HepG2 (cell line): ENCODE data around the gene C16orf87.

Experiments used
- ARNTL ChIP-seq: sonication (generic); formaldehyde crosslinking; IDR thresholded peaks from 2 replicates; pipeline ENCODE4 v1.4.0; 2020; ENCODE audit warnings: mild to moderate bottlenecking, missing genetic modification reagents
- ATF2 ChIP-seq: sonication (generic); formaldehyde crosslinking; IDR thresholded peaks from 2 replicates; pipeline ENCODE4 v1.4.0; 2020; ENCODE audit warnings: missing genetic modification reagents
- BCL6 ChIP-seq: IDR thresholded peaks from 2 replicates; pipeline ENCODE4 v1.6.1; 2016; ENCODE audit warnings: missing genetic modification reagents, missing compliant biosample characterization
- EEA1 ChIP-seq: sonication (generic); formaldehyde crosslinking; IDR thresholded peaks from 2 replicates; pipeline ENCODE4 v1.5.1; 2020; ENCODE audit warnings: mild to moderate bottlenecking, missing genetic modification reagents, borderline replicate concordance
- EP300 ChIP-seq, 3 experiments: sonication (generic) in 1 of 3; formaldehyde crosslinking in 1 of 3; IDR thresholded peaks; 2 replicates each; pipeline versions ENCODE4 v1.5.1 to v1.6.1; 2011 to 2020; ENCODE audit warnings: low read depth in 2 of 3, low read length in 2 of 3, borderline replicate concordance in 1 of 3, improper control_type of control experiment in 1 of 3, mild to moderate bottlenecking in 1 of 3, missing genetic modification reagents in 1 of 3, moderate library complexity in 1 of 3
- HCFC1 ChIP-seq: fragments of 150-350 bp; IDR thresholded peaks from 2 replicates; pipeline ENCODE4 v1.6.1; 2014; ENCODE audit warnings: low read depth, low read length
- HNF1B ChIP-seq: sonication (generic); formaldehyde crosslinking; IDR thresholded peaks from 2 replicates; pipeline ENCODE4 v1.5.1; 2020; ENCODE audit warnings: mild to moderate bottlenecking, moderate library complexity, missing genetic modification reagents
- JUNB ChIP-seq: sonication (generic); formaldehyde crosslinking; IDR thresholded peaks from 2 replicates; pipeline ENCODE4 v1.8.0; 2022; ENCODE audit warnings: missing genetic modification reagents, mild to moderate bottlenecking, borderline replicate concordance
- MYC ChIP-seq: sonication (generic); formaldehyde crosslinking; IDR thresholded peaks from 2 replicates; pipeline ENCODE4 v1.9.0; 2021; ENCODE audit warnings: missing genetic modification reagents, borderline replicate concordance
- TCF7L2 ChIP-seq: IDR thresholded peaks from 2 replicates; pipeline ENCODE4 v1.6.1; 2011; ENCODE audit warnings: mild to moderate bottlenecking, low read depth, low read length, moderate library complexity
- ZNF121 ChIP-seq: sonication (generic); formaldehyde crosslinking; IDR thresholded peaks from 2 replicates; pipeline ENCODE4 v1.5.0; 2020; ENCODE audit warnings: mild to moderate bottlenecking, missing genetic modification reagents
- TF ChIP-seq, protein P1 (sequence below): sonication (generic); formaldehyde crosslinking; IDR thresholded peaks from 2 replicates; pipeline ENCODE4 v1.4.0; 2020; ENCODE audit warnings: mild to moderate bottlenecking, missing genetic modification reagents
- TF ChIP-seq, protein P2 (sequence below): sonication (generic); IDR thresholded peaks from 2 replicates; pipeline ENCODE4 v1.6.1; 2016; ENCODE audit warnings: low read depth, borderline replicate concordance
- TF ChIP-seq, protein P3 (sequence below): sonication (generic); formaldehyde crosslinking; IDR thresholded peaks from 2 replicates; pipeline ENCODE4 v1.5.0; 2020; ENCODE audit warnings: mild to moderate bottlenecking, missing genetic modification reagents, moderate library complexity

DNA sequence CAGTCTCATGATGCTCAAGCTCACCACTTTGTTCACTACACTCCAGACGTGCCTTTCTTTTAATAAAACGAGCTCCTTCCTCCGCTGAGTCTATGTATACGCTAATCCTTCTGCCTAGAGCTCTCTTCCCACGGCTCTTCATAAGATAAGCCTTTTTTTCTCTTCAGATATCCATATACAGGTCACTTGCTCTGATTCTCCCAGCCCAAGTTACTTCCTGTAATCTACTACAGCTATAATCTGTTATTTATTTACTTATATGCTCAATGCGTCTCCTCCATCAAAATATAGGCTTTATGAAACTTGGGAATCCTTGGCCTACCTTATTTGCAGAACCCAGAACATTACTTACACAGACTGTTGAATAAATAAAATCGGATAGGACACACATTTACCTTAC lies 17.4 kb downstream of the C16orf87 start:
- TF ChIP-seq BCL6 (no peak), MYC (CRISPR knock-in tag) (no peak), EEA1 (CRISPR knock-in tag) (no peak), ATF2 (CRISPR knock-in tag) (no peak), EP300 (IDR thresholded peaks at IDR 0.05; ENCODE audit: low read depth in 2 of 2, low read length in 2 of 2) (no peak), EP300 (CRISPR knock-in tag; IDR thresholded peaks at IDR 0.05; ENCODE audit: borderline replicate concordance) (no peak), ARNTL (CRISPR knock-in tag) (no peak), JUNB (no peak), HNF1B (CRISPR knock-in tag) (no peak), ZNF121 (no peak), TCF7L2 (no peak), HCFC1 (no peak)
- TF ChIP-seq, protein P1, sequence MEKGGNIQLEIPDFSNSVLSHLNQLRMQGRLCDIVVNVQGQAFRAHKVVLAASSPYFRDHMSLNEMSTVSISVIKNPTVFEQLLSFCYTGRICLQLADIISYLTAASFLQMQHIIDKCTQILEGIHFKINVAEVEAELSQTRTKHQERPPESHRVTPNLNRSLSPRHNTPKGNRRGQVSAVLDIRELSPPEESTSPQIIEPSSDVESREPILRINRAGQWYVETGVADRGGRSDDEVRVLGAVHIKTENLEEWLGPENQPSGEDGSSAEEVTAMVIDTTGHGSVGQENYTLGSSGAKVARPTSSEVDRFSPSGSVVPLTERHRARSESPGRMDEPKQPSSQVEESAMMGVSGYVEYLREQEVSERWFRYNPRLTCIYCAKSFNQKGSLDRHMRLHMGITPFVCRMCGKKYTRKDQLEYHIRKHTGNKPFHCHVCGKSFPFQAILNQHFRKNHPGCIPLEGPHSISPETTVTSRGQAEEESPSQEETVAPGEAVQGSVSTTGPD (CRISPR knock-in tag): no peak
- TF ChIP-seq, protein P2, sequence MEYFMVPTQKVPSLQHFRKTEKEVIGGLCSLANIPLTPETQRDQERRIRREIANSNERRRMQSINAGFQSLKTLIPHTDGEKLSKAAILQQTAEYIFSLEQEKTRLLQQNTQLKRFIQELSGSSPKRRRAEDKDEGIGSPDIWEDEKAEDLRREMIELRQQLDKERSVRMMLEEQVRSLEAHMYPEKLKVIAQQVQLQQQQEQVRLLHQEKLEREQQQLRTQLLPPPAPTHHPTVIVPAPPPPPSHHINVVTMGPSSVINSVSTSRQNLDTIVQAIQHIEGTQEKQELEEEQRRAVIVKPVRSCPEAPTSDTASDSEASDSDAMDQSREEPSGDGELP: no peak
- TF ChIP-seq, protein P3, sequence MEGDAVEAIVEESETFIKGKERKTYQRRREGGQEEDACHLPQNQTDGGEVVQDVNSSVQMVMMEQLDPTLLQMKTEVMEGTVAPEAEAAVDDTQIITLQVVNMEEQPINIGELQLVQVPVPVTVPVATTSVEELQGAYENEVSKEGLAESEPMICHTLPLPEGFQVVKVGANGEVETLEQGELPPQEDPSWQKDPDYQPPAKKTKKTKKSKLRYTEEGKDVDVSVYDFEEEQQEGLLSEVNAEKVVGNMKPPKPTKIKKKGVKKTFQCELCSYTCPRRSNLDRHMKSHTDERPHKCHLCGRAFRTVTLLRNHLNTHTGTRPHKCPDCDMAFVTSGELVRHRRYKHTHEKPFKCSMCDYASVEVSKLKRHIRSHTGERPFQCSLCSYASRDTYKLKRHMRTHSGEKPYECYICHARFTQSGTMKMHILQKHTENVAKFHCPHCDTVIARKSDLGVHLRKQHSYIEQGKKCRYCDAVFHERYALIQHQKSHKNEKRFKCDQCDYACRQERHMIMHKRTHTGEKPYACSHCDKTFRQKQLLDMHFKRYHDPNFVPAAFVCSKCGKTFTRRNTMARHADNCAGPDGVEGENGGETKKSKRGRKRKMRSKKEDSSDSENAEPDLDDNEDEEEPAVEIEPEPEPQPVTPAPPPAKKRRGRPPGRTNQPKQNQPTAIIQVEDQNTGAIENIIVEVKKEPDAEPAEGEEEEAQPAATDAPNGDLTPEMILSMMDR (CRISPR knock-in tag): no peak
